Measurements from ENCODE around the gene TBC1D20.

The TBC1D20 gene

GRCh38 chr20:467755-468154, 5.4 kb upstream of the TBC1D20 start:
- no peak for TF ChIP-seq POLR2AphosphoS5 (IDR thresholded peaks at IDR 0.05; ENCODE audit: low read depth, low read length)
- no peak for TF ChIP-seq SIN3A (IDR thresholded peaks at IDR 0.05; ENCODE audit: borderline replicate concordance, insufficient read depth, low read length)
- no peak for TF ChIP-seq TAF1 (IDR thresholded peaks at IDR 0.05; ENCODE audit: borderline replicate concordance, insufficient read depth, low read length)
- TF ChIP-seq FOXP2 (optimal IDR thresholded peaks at IDR 0.05; ENCODE audit: borderline replicate concordance, extremely low read depth, extremely low read length, insufficient read depth): no peak
- no peak for TF ChIP-seq REST (IDR thresholded peaks at IDR 0.05; ENCODE audit: insufficient read depth in 1 of 2, low read depth in 2 of 2, low read length in 2 of 2)

GRCh38 chr20:461254-462198, 807 bp downstream of the TBC1D20 start:
- TF ChIP-seq FOXP2 (optimal IDR thresholded peaks at IDR 0.05; ENCODE audit: borderline replicate concordance, extremely low read depth, extremely low read length, insufficient read depth) (no peak), TAF1 (IDR thresholded peaks at IDR 0.05; ENCODE audit: borderline replicate concordance, insufficient read depth, low read length) (no peak), REST (IDR thresholded peaks at IDR 0.05; ENCODE audit: insufficient read depth in 1 of 2, low read depth in 2 of 2, low read length in 2 of 2) (no peak; a peak in 1 of 4 replicates), SIN3A (IDR thresholded peaks at IDR 0.05; ENCODE audit: borderline replicate concordance, insufficient read depth, low read length) (no peak), POLR2AphosphoS5 (IDR thresholded peaks at IDR 0.05; ENCODE audit: low read depth, low read length) (no peak)

GRCh38 chr20:460707-461106, 1.6 kb downstream of the TBC1D20 start:
- TF ChIP-seq SIN3A (IDR thresholded peaks at IDR 0.05; ENCODE audit: borderline replicate concordance, insufficient read depth, low read length) (no peak), FOXP2 (optimal IDR thresholded peaks at IDR 0.05; ENCODE audit: borderline replicate concordance, extremely low read depth, extremely low read length, insufficient read depth) (no peak), TAF1 (IDR thresholded peaks at IDR 0.05; ENCODE audit: borderline replicate concordance, insufficient read depth, low read length) (no peak), POLR2AphosphoS5 (IDR thresholded peaks at IDR 0.05; ENCODE audit: low read depth, low read length) (no peak)

GRCh38 chr20:460180-460579, 2.2 kb downstream of the TBC1D20 start:
- TF ChIP-seq POLR2AphosphoS5 (IDR thresholded peaks at IDR 0.05; ENCODE audit: low read depth, low read length) (no peak), REST (IDR thresholded peaks at IDR 0.05; ENCODE audit: insufficient read depth in 1 of 2, low read depth in 2 of 2, low read length in 2 of 2) (no peak), SIN3A (IDR thresholded peaks at IDR 0.05; ENCODE audit: borderline replicate concordance, insufficient read depth, low read length) (no peak), TAF1 (IDR thresholded peaks at IDR 0.05; ENCODE audit: borderline replicate concordance, insufficient read depth, low read length) (no peak), FOXP2 (optimal IDR thresholded peaks at IDR 0.05; ENCODE audit: borderline replicate concordance, extremely low read depth, extremely low read length, insufficient read depth) (no peak)

- TF ChIP-seq FOXP2 (optimal IDR thresholded peaks at IDR 0.05; ENCODE audit: borderline replicate concordance, extremely low read depth, extremely low read length, insufficient read depth): no peak
- TF ChIP-seq SIN3A (IDR thresholded peaks at IDR 0.05; ENCODE audit: borderline replicate concordance, insufficient read depth, low read length): no peak
- no peak for TF ChIP-seq REST (IDR thresholded peaks at IDR 0.05; ENCODE audit: insufficient read depth in 1 of 2, low read depth in 2 of 2, low read length in 2 of 2)
- TF ChIP-seq TAF1 (IDR thresholded peaks at IDR 0.05; ENCODE audit: borderline replicate concordance, insufficient read depth, low read length): no peak
- TF ChIP-seq POLR2AphosphoS5 (IDR thresholded peaks at IDR 0.05; ENCODE audit: low read depth, low read length): no peak
Observed at GRCh38 chr20:458776-459175, 3.6 kb downstream of the TBC1D20 start.

All from PFSK-1 (cell line).